Thyroid gland (tissue), 4 donors: ENCODE measurements around the gene BPIFB6.

Experiments
- POLR2A ChIP-seq, 2 donors: fragments of 450-650 bp; IDR thresholded peaks; one replicate each; pipeline ENCODE4 v1.6.1; 2017; ENCODE audit warnings: antibody characterized with exemption in 2 of 2, mild to moderate bottlenecking in 2 of 2, moderate library complexity in 1 of 2
- TF ChIP-seq, protein P1 (sequence below), 6 experiments: fragments of 200-600 bp in 3 of 6; fragments of 450-650 bp in 3 of 6; sonication (generic) in 3 of 6; IDR thresholded peaks; one replicate each; pipeline ENCODE4 v1.5.1; 2016 to 2019; ENCODE audit warnings: antibody characterized with exemption in 6 of 6, mild to moderate bottlenecking in 2 of 6, inconsistent platforms in 1 of 6, moderate library complexity in 1 of 6

DNA sequence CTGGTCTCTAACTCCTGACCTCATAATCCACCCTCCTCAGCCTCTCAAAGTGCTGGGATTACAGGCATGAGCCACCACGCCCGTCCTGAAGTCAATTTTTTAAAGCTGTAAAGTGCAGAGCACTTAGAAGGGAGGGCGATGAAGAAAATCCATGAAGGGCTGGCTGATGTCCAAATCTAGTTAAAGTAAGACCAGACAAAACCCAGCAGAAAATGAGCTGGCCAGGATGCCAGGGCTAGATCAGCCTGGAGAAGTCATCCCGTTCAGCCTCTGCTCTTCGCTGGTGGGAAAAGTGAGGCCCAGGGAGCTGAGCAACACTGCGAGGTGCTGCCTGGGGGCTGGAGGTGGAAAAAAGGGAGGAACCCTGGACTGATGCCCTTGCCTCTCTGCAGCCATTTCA, 51.1 kb downstream of the BPIFB6 start:
- no peak for TF ChIP-seq POLR2A (IDR thresholded peaks at IDR 0.05)
- TF ChIP-seq, protein P1, sequence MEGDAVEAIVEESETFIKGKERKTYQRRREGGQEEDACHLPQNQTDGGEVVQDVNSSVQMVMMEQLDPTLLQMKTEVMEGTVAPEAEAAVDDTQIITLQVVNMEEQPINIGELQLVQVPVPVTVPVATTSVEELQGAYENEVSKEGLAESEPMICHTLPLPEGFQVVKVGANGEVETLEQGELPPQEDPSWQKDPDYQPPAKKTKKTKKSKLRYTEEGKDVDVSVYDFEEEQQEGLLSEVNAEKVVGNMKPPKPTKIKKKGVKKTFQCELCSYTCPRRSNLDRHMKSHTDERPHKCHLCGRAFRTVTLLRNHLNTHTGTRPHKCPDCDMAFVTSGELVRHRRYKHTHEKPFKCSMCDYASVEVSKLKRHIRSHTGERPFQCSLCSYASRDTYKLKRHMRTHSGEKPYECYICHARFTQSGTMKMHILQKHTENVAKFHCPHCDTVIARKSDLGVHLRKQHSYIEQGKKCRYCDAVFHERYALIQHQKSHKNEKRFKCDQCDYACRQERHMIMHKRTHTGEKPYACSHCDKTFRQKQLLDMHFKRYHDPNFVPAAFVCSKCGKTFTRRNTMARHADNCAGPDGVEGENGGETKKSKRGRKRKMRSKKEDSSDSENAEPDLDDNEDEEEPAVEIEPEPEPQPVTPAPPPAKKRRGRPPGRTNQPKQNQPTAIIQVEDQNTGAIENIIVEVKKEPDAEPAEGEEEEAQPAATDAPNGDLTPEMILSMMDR (IDR thresholded peaks at IDR 0.05): no peak
